Aorta (tissue), 5 donors: Measurements from ENCODE around the gene RFLNA. TPM values are rescaled to one million over a fixed set of nuclear protein-coding genes. Genes with fewer than 3 reads are reported as not detected.
A peak's percentile ranks its signal among the peaks of the same experiment; 100 is the strongest.

Source experiments
- ATAC-seq: fragments of 200-7000 bp; cut with Tn5 transposase; one replicate; pipeline ENCODE4 v1.9.1; 2022; ENCODE audit warnings: moderate library complexity; ENCODE audit not compliant: low FRiP score
- DNase-seq, 2 donors: peaks; one replicate each; pipeline ENCODE4 v3.0.0-alpha.2; 2020
- H3K27ac ChIP-seq, 2 donors: one replicate each; pipeline ENCODE4 v1.5.1; 2013; ENCODE audit warnings: low read length in 2 of 2, mild to moderate bottlenecking in 2 of 2, moderate library complexity in 2 of 2, control low read depth in 1 of 2, inconsistent platforms in 1 of 2, low read depth in 1 of 2
- H3K27me3 ChIP-seq, 2 donors: one replicate each; pipeline ENCODE4 v1.6.1; 2013; ENCODE audit warnings: control low read depth in 1 of 2, low read length in 1 of 2, mild to moderate bottlenecking in 1 of 2, moderate library complexity in 1 of 2; ENCODE audit not compliant: insufficient read depth in 2 of 2, control insufficient read depth in 1 of 2
- H3K36me3 ChIP-seq, 2 donors: one replicate each; pipeline ENCODE4 v1.6.1; 2013; ENCODE audit warnings: control low read depth in 1 of 2, low read length in 1 of 2, mild to moderate bottlenecking in 1 of 2; ENCODE audit not compliant: insufficient read depth in 2 of 2, control insufficient read depth in 1 of 2
- H3K4me1 ChIP-seq, 2 donors: one replicate each; pipeline ENCODE4 v1.6.1; 2013; ENCODE audit warnings: low read length in 2 of 2, control low read depth in 1 of 2, mild to moderate bottlenecking in 1 of 2, moderate library complexity in 1 of 2; ENCODE audit not compliant: insufficient read depth in 2 of 2, control insufficient read depth in 1 of 2
- H3K4me3 ChIP-seq, 2 donors: one replicate each; pipeline ENCODE4 v1.5.1; 2013; ENCODE audit warnings: low read length in 2 of 2, control low read depth in 1 of 2, mild to moderate bottlenecking in 1 of 2
- H3K9me3 ChIP-seq: one replicate; pipeline ENCODE4 v1.6.1; 2013; ENCODE audit warnings: mild to moderate bottlenecking, low read length; ENCODE audit not compliant: control insufficient read depth
- WGBS, 2 donors: extraction: QIAGEN DNeasy Blood & Tissue Kit; methylation state at CpG; one replicate each; pipeline ENCODE4 v1.1.7; 2013; 5-methylcytosine and 5-hydroxymethylcytosine counted together
- intact Hi-C, 2 donors: fragments of 100-400 bp; cut with DNase I; formaldehyde crosslinking; loops; one replicate each; pipeline versions ENCODE4 v1.14.2 to v1.15.0; 2022
- polyA plus RNA-seq, 2 donors: library from polyadenylated mRNA; stranded (reverse); fragments of 200-250 nt; gene quantifications; one replicate each; pipeline ENCODE4 v1.2.3, GENCODE V29; 2013
- total RNA-seq, 2 donors: library from RNA; stranded (reverse); fragmentation: NEBNext Ultra II Directional; extraction: Animal tissue kit (Norgen Biotek cat#: 25700); gene quantifications; one replicate each; pipeline ENCODE4 v1.2.1, GENCODE V29; 2021
- donor health status: healthy with polysubstance abuse.
- donor health status: Bipolar disorder and iron deficiency.
- donor health status: DM: no; HTN: no; CAD: no.
- donor health status: DM: no; HTN: no; CAD: no.
- donor health status: DM: yes; HTN: yes; CAD: no.

RFLNA gene
- total and polyA plus RNA-seq, 4 donors = 1.2 to 6.8 (median 1.8) TPM

GRCh38 chr12:124311292-124312109 is 16.6 kb downstream of the RFLNA start:
- Histone ChIP-seq H3K27me3 (no peaks in the 10 kb centered on the region), H3K36me3 (no peaks in the 10 kb centered on the region), H3K4me3 (no peak overlapping the region), H3K27ac (no peak overlapping the region), H3K4me1 (no peaks in the 10 kb centered on the region), H3K9me3 (no peaks in the 10 kb centered on the region)
- DNase-seq (no peak), ATAC-seq (peak; percentile 2)
- intact Hi-C loops = no loop called here
- 86 to 93% methylated on average over 16 to 17 of the region's 17 CpGs for WGBS, 2 donors

GRCh38 chr12:124312601-124313000 is 17.7 kb downstream of the RFLNA start:
- WGBS, 2 donors = 74 to 78% methylated on average over 6 of the region's 6 CpGs
- intact Hi-C loops = no loop called here
- DNase-seq = no peak
- Histone ChIP-seq H3K27me3 (no peaks in the 10 kb centered on the region), H3K9me3 (no peaks in the 10 kb centered on the region), H3K27ac (no peak overlapping the region), H3K4me1 (no peaks in the 10 kb centered on the region), H3K36me3 (no peaks in the 10 kb centered on the region), H3K4me3 (no peak overlapping the region)
- ATAC-seq = no peak

GRCh38 chr12:124314207-124314606 is 19.3 kb downstream of the RFLNA start:
- ATAC-seq = no peak
- no peak overlapping the region for H3K4me3 ChIP-seq
- no peaks in the 10 kb centered on the region for H3K4me1 ChIP-seq
- no peaks in the 10 kb centered on the region for H3K36me3 ChIP-seq
- 87 to 90% methylated on average over 30 of the region's 30 CpGs for WGBS, 2 donors
- DNase-seq = no peak
- no peaks in the 10 kb centered on the region for H3K9me3 ChIP-seq
- intact Hi-C loops = no loop called here
- no peak overlapping the region for H3K27ac ChIP-seq
- no peaks in the 10 kb centered on the region for H3K27me3 ChIP-seq

GRCh38 chr12:124314766-124315165 is 19.9 kb downstream of the RFLNA start:
- no peak for ATAC-seq

GRCh38 chr12:124315372-124316044 is 20.6 kb downstream of the RFLNA start:
- H3K36me3 ChIP-seq = no peaks in the 10 kb centered on the region
- WGBS, 2 donors = 75 to 78% methylated on average over 17 of the region's 17 CpGs
- H3K4me3 ChIP-seq = no peak overlapping the region
- no peak overlapping the region for H3K27ac ChIP-seq
- intact Hi-C loops = no loop called here
- ATAC-seq (no peak), DNase-seq (no peak)
- no peaks in the 10 kb centered on the region for H3K4me1 ChIP-seq
- no peaks in the 10 kb centered on the region for H3K9me3 ChIP-seq
- no peaks in the 10 kb centered on the region for H3K27me3 ChIP-seq

More at GRCh38 chr12:124314766-124315165, 19.9 kb downstream of the RFLNA start:
- Histone ChIP-seq H3K9me3 (no peaks in the 10 kb centered on the region), H3K4me3 (no peak overlapping the region), H3K4me1 (no peaks in the 10 kb centered on the region), H3K36me3 (no peaks in the 10 kb centered on the region), H3K27me3 (no peaks in the 10 kb centered on the region), H3K27ac (no peak overlapping the region)
- DNase-seq = no peak
- intact Hi-C loops = no loop called here
- 71 to 72% methylated on average over 9 of the region's 9 CpGs for WGBS, 2 donors

- no peak overlapping the region for H3K27ac ChIP-seq
- no peaks in the 10 kb centered on the region for H3K27me3 ChIP-seq
- ATAC-seq = no peak
- H3K4me3 ChIP-seq = no peak overlapping the region
- 85 to 87% methylated on average over 12 of the region's 12 CpGs for WGBS, 2 donors
- no peak for DNase-seq
- no peaks in the 10 kb centered on the region for H3K36me3 ChIP-seq
- no peaks in the 10 kb centered on the region for H3K4me1 ChIP-seq
- no peaks in the 10 kb centered on the region for H3K9me3 ChIP-seq
- intact Hi-C loops = no loop called here
Observed at GRCh38 chr12:124316257-124316900, 21.5 kb downstream of the RFLNA start.

GRCh38 chr12:124317400-124317799 is 22.5 kb downstream of the RFLNA start:
- Histone ChIP-seq H3K4me3 (no peak overlapping the region), H3K36me3 (no peaks in the 10 kb centered on the region), H3K4me1 (no peaks in the 10 kb centered on the region), H3K27ac (no peak overlapping the region), H3K27me3 (no peaks in the 10 kb centered on the region), H3K9me3 (no peaks in the 10 kb centered on the region)
- intact Hi-C loops = no loop called here
- WGBS, 2 donors = 87 to 88% methylated on average over 12 of the region's 12 CpGs
- ATAC-seq (no peak), DNase-seq (no peak)

- WGBS, 2 donors = 86 to 87% methylated on average over 25 of the region's 25 CpGs
- Histone ChIP-seq H3K9me3 (no peaks in the 10 kb centered on the region), H3K4me1 (no peaks in the 10 kb centered on the region), H3K4me3 (no peak overlapping the region), H3K27me3 (no peaks in the 10 kb centered on the region), H3K27ac (no peak overlapping the region), H3K36me3 (no peaks in the 10 kb centered on the region)
- no peak for ATAC-seq
- DNase-seq = no peak
- intact Hi-C loops = no loop called here
Observed at GRCh38 chr12:124318278-124319020, 23.6 kb downstream of the RFLNA start.
